GM23338 (cell line): Measurements from ENCODE around the gene SMTNL1. TPM values are rescaled to one million over a fixed set of nuclear protein-coding genes. Genes with fewer than 3 reads are reported as not detected.

Experiments
- ATAC-seq: fragments of 200-7000 bp; cut with Tn5 transposase; 3 replicates; pipeline ENCODE4 v1.9.1; 2020
- DNase-seq: peaks from one replicate; pipeline ENCODE4 v3.0.0-alpha.2; 2015; ENCODE audit warnings: low spot score
- H2AFZ ChIP-seq: fragments of 200-600 bp; sonication (generic); 2 replicates; pipeline ENCODE4 v1.8.0; 2016; ENCODE audit warnings: antibody characterized with exemption, mild to moderate bottlenecking, moderate library complexity
- H3F3A ChIP-seq: fragments of 200-600 bp; sonication (generic); replicated peaks from 2 replicates; pipeline ENCODE4 v1.8.0; 2017; ENCODE audit warnings: antibody characterized with exemption, mixed run types, low read depth
- H3K27ac ChIP-seq: fragments of 200-600 bp; sonication (generic); 2 replicates; pipeline ENCODE4 v1.6.1; 2016; ENCODE audit warnings: low read depth
- H3K27me3 ChIP-seq: fragments of 200-600 bp; sonication (generic); 2 replicates; pipeline ENCODE4 v1.8.0; 2016; ENCODE audit warnings: mild to moderate bottlenecking, mixed run types, moderate library complexity; ENCODE audit not compliant: insufficient read depth
- H3K36me3 ChIP-seq: fragments of 200-600 bp; sonication (generic); 2 replicates; pipeline ENCODE4 v1.8.0; 2016; ENCODE audit warnings: mild to moderate bottlenecking; ENCODE audit not compliant: insufficient read depth
- H3K4me1 ChIP-seq: fragments of 200-600 bp; sonication (generic); 2 replicates; pipeline ENCODE4 v1.8.0; 2016; ENCODE audit warnings: mild to moderate bottlenecking, moderate library complexity; ENCODE audit not compliant: insufficient read depth
- H3K4me2 ChIP-seq: fragments of 200-600 bp; sonication (generic); 2 replicates; pipeline ENCODE4 v1.7.1; 2017; ENCODE audit warnings: mixed run types
- H3K4me3 ChIP-seq: fragments of 200-600 bp; sonication (generic); 2 replicates; pipeline ENCODE4 v1.6.1; 2016; ENCODE audit warnings: mixed run types
- H3K79me2 ChIP-seq: fragments of 200-600 bp; sonication (generic); replicated peaks from 2 replicates; pipeline ENCODE4 v1.8.0; 2017; ENCODE audit warnings: mild to moderate bottlenecking; ENCODE audit not compliant: insufficient read depth
- H3K9me2 ChIP-seq: fragments of 200-600 bp; sonication (generic); 2 replicates; pipeline ENCODE4 v1.8.0; 2017; ENCODE audit not compliant: insufficient read depth
- H4K20me1 ChIP-seq: fragments of 200-600 bp; sonication (generic); replicated peaks from 2 replicates; pipeline ENCODE4 v1.8.0; 2017; ENCODE audit warnings: mild to moderate bottlenecking; ENCODE audit not compliant: insufficient read depth
- H3K27ac Mint-ChIP-seq: 2 replicates; pipeline ENCODE4 v1.8.0; 2020; ENCODE audit warnings: inconsistent platforms, mild to moderate bottlenecking, moderate library complexity, mixed read lengths
- H3K27me3 Mint-ChIP-seq: 3 replicates; pipeline ENCODE4 v1.8.0; 2022; ENCODE audit warnings: low read depth, mild to moderate bottlenecking, moderate library complexity, mixed read lengths, inconsistent platforms; ENCODE audit not compliant: insufficient read depth, poor library complexity
- H3K36me3 Mint-ChIP-seq: 3 replicates; pipeline ENCODE4 v1.8.0; 2021; ENCODE audit warnings: low read depth, mild to moderate bottlenecking, inconsistent platforms, moderate library complexity, mixed read lengths
- H3K4me1 Mint-ChIP-seq: 3 replicates; pipeline ENCODE4 v1.8.0; 2020; ENCODE audit warnings: mild to moderate bottlenecking, inconsistent platforms, mixed read lengths
- H3K4me3 Mint-ChIP-seq: 3 replicates; pipeline ENCODE4 v1.8.0; 2021; ENCODE audit warnings: moderate library complexity, mild to moderate bottlenecking, inconsistent platforms, mixed read lengths
- H3K9me3 Mint-ChIP-seq: 3 replicates; pipeline ENCODE4 v1.8.0; 2020; ENCODE audit warnings: moderate library complexity, mild to moderate bottlenecking, inconsistent platforms, mixed read lengths
- CREB1 ChIP-seq: fragments of 250-450 bp; sonication (Bioruptor Pico); IDR thresholded peaks from 2 replicates; pipeline ENCODE4 v1.5.0; 2020; ENCODE audit warnings: low read depth, mild to moderate bottlenecking, moderate library complexity
- CTCF ChIP-seq, 2 experiments: fragments of 200-600 bp in 1 of 2; sonication (generic) in 1 of 2; conservative IDR thresholded peaks; 2 replicates each; pipeline versions ENCODE4 v1.5.1 to v1.6.1; 2016 to 2017; ENCODE audit warnings: antibody characterized with exemption in 2 of 2, low read depth in 2 of 2, mild to moderate bottlenecking in 2 of 2, moderate library complexity in 1 of 2
- ETS1 ChIP-seq: IDR thresholded peaks from 2 replicates; pipeline ENCODE4 v1.6.1; 2016; ENCODE audit warnings: antibody characterized with exemption
- EZH2 ChIP-seq: fragments of 200-600 bp; sonication (generic); IDR thresholded peaks from one replicate; pipeline ENCODE4 v1.8.0; 2017; ENCODE audit warnings: antibody characterized with exemption, mild to moderate bottlenecking, low read depth; ENCODE audit not compliant: unreplicated experiment
- EZH2phosphoT487 ChIP-seq: fragments of 200-600 bp; sonication (generic); IDR thresholded peaks from one replicate; pipeline ENCODE4 v1.8.1; 2018; ENCODE audit warnings: antibody characterized with exemption; ENCODE audit not compliant: unreplicated experiment
- JUNB ChIP-seq: IDR thresholded peaks from one replicate; pipeline ENCODE4 v1.6.1; 2016; ENCODE audit warnings: antibody characterized with exemption; ENCODE audit not compliant: unreplicated experiment
- NANOG ChIP-seq: IDR thresholded peaks from 2 replicates; pipeline ENCODE4 v1.6.1; 2016; ENCODE audit warnings: antibody characterized with exemption, borderline replicate concordance
- POLR2AphosphoS5 ChIP-seq: IDR thresholded peaks from 2 replicates; pipeline ENCODE4 v1.6.1; 2016; ENCODE audit warnings: antibody characterized with exemption, low read depth
- REST ChIP-seq: IDR thresholded peaks from one replicate; pipeline ENCODE4 v1.6.1; 2018; ENCODE audit warnings: antibody characterized with exemption; ENCODE audit not compliant: unreplicated experiment
- STAT1 ChIP-seq: IDR thresholded peaks from one replicate; pipeline ENCODE4 v1.6.1; 2016; ENCODE audit warnings: antibody characterized with exemption; ENCODE audit not compliant: unreplicated experiment
- ZNF114 ChIP-seq: fragments of 250-450 bp; sonication (Bioruptor Pico); IDR thresholded peaks from 2 replicates; pipeline ENCODE4 v1.5.0; 2020; ENCODE audit warnings: mild to moderate bottlenecking, moderate library complexity
- ZNF331 ChIP-seq: fragments of 250-450 bp; sonication (Bioruptor Pico); IDR thresholded peaks from 2 replicates; pipeline ENCODE4 v1.5.0; 2020; ENCODE audit warnings: low read depth, mild to moderate bottlenecking, moderate library complexity
- ZNF462 ChIP-seq: fragments of 250-450 bp; sonication (Bioruptor Pico); IDR thresholded peaks from 2 replicates; pipeline ENCODE4 v1.5.0; 2020; ENCODE audit warnings: mild to moderate bottlenecking, moderate library complexity
- polyA plus RNA-seq: library from polyadenylated mRNA; unstranded; fragments of >200 nt; fragmentation: Nextera tagmentation; extraction: Ambion mirVana; gene quantifications from 2 replicates; pipeline ENCODE4 v1.2.1, GENCODE V29; 2016
- total RNA-seq: library from RNA; depleted of rRNA; stranded (reverse); fragments of >200 nt; shearing (Covaris generic); gene quantifications from 2 replicates; pipeline ENCODE4 v1.2.3, GENCODE V29; 2014

SMTNL1 gene
- total and polyA plus RNA-seq, 2 experiments from 2014 or later: 0.31 to 0.70 TPM

- ATAC-seq: no peak
- no peak overlapping the region for H3K4me3 Mint-ChIP-seq
- no peaks in the 10 kb centered on the region for H3K36me3 ChIP-seq
- no peak overlapping the region for H3K4me3 ChIP-seq
- no peak overlapping the region for H3K27ac Mint-ChIP-seq
- peaks cover 8% of the 10 kb centered on the region for H3K27me3 Mint-ChIP-seq
- H3K4me1 ChIP-seq: 0 out of 2 replicates have a peak, but pooled peaks cover 6% of the 10 kb centered on the region
- H3K79me2 ChIP-seq: no peaks in the 10 kb centered on the region
- no peak for TF ChIP-seq POLR2AphosphoS5
- no peak for TF ChIP-seq NANOG
- TF ChIP-seq ETS1: no peak
- no peak for TF ChIP-seq ZNF331 (CRISPR knock-in tag)
- no peak for TF ChIP-seq ZNF114 (CRISPR knock-in tag)
- TF ChIP-seq JUNB: no peak
- no peak for TF ChIP-seq ZNF462 (CRISPR knock-in tag)
- no peak for TF ChIP-seq EZH2
- no peak for TF ChIP-seq STAT1
- no peak for TF ChIP-seq EZH2phosphoT487
- TF ChIP-seq REST: no peak
- TF ChIP-seq CREB1 (CRISPR knock-in tag): no peak
- no peak for TF ChIP-seq CTCF (conservative IDR thresholded peaks at IDR 0.05; ENCODE audit: low read depth in 2 of 2)
- no peak overlapping the region for H3K4me2 ChIP-seq
- peaks cover 9% of the 10 kb centered on the region for H3K4me1 Mint-ChIP-seq
- DNase-seq: no peak
- no peak overlapping the region for H3K27ac ChIP-seq
- peaks cover 3% of the 10 kb centered on the region; the same call in 1 of the 3 replicates for H3K9me3 Mint-ChIP-seq
- no peaks in the 10 kb centered on the region for H3F3A ChIP-seq
- no peak overlapping the region for H2AFZ ChIP-seq
- H3K9me2 ChIP-seq: no peaks in the 10 kb centered on the region
- no peaks in the 10 kb centered on the region for H3K36me3 Mint-ChIP-seq
- H3K27me3 ChIP-seq: no peaks in the 10 kb centered on the region
- H4K20me1 ChIP-seq: no peaks in the 10 kb centered on the region
These were observed 49.4 kb downstream of the SMTNL1 start for GRCh38 chr11:57586711-57587245.
